Stimulated activated CD4-positive, alpha-beta T cell treated with anti-CD3 and anti-CD28 coated beads, Interleukin-2, amount 100 ng/mL, for 24 hours (primary cell): Measurements from ENCODE around the gene TMEM143.
"Not testable (repeated sequence)": the region's sequence is repeated elsewhere in the genome, so short reads cannot be mapped to it uniquely, and the experiment has no call there.

ENCODE experiments used
- DNase-seq, 2 donors: peaks; one replicate each; pipeline ENCODE4 v3.0.0-alpha.2; 2020

TMEM143 gene

DNA sequence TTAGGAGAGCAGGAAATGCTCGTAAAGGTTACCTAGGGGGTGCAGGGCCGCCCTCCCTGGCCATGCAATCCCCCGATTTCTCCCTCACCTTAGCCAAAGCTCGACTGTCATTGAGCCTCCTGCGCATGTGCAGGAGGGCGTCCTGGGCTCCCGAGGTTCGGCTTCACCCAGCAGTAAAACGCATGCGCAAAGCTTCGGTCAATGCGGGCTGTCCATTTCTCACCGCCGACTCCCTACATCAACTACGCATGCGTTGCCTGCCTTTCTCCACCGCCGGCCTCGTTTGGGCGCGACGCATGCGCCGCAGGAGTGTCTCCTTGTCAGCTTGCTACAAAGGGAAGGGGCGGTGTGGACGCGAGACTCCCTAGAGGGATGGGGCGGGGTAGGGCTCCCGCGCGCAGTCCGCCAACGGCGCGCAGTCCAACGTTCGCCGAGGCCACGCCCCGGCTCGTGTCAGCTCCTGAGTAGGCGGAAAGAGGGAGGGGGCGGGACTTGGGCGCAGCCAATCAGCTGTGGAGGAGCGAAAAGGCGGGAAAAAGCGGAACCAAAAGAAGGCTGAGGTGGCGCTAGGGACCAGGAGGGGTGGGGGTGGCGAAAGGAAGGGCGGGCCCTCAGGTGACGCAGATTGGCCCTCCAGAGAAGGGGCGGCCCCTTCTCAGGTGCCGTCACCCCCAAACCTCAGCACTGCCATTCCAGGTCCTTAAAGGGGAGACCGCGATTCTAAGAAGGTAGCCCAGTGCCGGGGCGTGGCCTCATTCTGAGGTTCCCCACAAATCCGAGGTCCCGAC lies at the start of gene TMEM143, which contains the start of gene SYNGR4:
Gene TMEM143, minus strand, starts transcription at position 131 of the 788 bp plus-strand sequence. Its CDS starts 20 bp downstream, at position 111.
Gene SYNGR4, plus strand, starts transcription at position 558 of the 788 bp plus-strand sequence. CDS start 1,476 bp downstream, outside the sequence.
- peak; percentile 96 for DNase-seq

- DNase-seq, result no peak
Measured at GRCh38 chr19:48405850-48406249, 42.1 kb upstream of the TMEM143 start.

- DNase-seq, result no peak
Measured at GRCh38 chr19:48405010-48405659, 41.4 kb upstream of the TMEM143 start.

DNA sequence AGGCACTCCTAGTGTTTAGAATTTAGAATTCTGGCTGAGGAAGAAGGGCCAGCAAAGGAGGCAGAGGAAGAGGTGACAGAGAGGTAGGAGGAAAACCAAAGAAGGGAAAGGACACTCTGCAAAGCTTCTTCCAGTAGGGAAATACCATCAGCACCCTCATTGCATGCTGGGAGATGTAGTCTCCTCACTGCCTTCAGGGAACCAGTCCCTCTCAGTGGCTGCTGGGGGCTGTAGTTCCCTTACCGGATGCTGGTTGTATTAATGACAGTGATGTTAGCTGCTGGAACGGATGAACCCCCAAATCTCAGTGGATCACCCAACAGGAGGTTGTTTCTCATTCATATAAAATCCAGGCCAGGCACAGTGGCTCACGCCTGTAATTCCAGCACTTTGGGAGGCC lies 39.9 kb upstream of the TMEM143 start:
- peak in 1 of 2 donors; percentile 44 for DNase-seq

GRCh38 chr19:48401287-48401686 lies 37.5 kb upstream of the TMEM143 start:
- DNase-seq, result no peak

GRCh38 chr19:48400018-48400742 lies 36.4 kb upstream of the TMEM143 start:
- no peak for DNase-seq

DNA sequence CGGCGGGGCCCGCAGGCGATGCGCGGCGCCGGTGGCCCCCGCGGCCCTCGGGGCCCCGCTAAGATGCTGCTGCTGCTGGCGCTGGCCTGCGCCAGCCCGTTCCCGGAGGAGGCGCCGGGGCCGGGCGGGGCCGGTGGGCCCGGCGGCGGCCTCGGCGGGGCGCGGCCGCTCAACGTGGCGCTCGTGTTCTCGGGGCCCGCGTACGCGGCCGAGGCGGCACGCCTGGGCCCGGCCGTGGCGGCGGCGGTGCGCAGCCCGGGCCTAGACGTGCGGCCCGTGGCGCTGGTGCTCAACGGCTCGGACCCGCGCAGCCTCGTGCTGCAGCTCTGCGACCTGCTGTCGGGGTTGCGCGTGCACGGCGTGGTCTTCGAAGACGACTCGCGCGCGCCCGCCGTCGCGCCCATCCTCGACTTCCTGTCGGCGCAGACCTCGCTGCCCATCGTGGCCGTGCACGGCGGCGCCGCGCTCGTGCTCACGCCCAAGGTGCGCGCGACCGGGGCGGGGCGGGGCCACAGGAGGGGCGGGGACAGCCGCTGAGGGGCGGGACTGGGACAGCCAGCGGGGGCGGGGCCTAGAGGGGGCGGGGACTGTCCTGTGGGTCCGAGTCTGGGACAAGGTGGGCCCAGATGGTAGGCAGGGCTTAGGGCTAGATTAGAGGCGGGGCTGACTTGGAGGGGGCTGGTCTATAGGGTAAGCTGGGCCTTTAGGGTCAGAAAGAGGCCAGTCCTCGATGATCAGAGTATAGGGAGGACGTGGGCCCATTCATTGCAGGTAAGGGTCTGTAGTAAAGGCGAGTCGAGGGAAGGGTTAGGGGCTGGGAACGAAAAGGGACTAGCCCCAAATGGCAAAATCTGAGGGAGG lies 34.9 kb upstream of the TMEM143 start:
- peak; percentile 82 to 87 for DNase-seq

DNA sequence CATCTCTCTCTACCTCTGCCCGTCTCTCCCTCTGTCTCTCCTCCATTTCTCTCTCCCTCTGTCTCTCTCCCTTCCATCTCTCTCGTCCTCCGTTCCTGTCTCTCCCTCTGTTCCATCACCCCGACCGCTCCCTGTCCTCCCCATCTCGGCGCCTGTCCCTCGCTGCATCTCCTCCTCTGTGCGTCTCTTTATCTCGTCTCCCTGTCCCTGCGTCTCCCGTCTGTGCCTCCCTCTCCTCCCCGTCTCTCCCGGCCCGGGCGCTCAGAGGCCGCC lies 34.3 kb upstream of the TMEM143 start:
- no peak for DNase-seq

DNA sequence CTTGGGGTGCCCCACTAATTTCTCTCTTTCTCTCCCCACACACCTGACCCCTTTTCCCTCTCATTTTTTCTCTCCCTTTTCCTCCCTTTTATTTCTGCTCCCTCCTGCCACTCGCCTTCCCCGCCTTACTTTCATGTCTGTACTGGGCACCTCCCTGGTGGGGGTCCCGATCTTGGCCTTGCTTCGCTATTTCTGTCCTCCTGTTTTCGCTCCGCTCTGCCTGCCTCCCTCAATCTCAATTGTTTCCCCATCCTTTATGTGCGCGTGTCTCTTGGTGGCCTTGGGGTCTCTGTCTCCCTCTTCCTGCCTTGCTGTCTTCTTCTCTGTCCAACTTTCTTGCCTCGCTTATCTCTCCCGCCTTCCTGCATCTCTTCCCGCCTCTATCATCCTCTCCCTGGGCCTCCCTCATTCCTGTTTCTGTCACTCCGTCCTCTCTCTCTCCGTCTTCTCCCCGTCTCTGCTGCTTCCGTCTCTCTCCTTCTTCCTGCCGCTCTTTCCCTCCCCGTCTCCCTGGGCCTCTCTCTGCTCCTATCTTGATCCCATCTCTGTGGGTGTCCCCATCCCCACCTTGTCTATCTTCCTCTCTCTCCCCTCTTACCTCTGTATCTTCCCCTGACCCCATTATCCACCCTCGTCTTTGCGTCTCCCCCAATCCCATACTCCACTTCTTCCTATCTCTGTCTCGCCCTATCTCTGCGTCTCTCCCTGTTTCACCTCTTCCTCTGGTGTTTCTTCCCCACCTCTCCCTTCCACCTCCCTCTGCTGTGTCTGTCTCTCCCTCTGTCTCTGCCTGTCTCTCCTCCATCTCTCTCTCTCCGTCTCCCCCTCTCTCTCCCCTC lies 33.7 kb upstream of the TMEM143 start:
- no peak for DNase-seq

- DNase-seq, result no peak
Measured at GRCh38 chr19:48396824-48397176, 33.1 kb upstream of the TMEM143 start.

DNA sequence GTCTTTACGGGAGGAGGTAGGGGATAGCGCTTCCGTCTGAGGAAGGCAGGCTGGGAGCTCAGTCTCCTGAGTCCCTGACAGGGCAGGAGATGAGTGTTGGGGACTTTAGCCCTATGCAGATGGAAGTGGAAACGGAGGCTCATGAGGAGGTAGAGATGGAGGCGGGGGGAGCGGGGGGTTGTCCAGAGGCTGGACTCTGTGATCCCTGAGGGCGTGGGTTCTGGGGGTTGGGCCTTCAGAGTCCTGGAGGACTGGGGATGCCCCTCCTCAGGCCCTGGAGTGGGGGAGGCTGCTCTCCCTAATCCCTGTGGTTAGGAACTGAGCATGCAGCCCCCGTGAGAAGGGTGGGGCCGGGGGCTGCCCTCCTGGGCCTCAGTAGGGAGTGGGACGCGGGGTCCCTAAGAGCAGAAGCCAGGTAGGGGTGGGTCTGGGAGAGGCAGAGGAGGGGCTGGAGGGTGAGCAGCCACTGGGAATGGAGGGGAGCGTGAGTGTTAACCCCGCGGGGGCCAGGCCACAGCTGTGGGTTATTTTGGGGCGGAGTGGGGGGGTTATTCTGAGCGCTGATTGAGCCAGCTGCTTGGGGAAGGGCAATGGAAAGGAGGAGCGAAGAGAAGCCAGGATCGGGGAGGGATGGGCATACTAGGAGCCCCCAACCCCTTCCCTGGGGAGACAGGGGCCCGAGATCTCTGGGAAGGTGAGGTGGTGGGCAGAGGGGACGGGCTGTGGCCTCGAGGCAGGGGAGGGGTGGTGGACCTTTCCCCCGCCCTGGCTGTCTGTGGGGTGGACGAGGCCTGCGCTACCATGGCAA lies 32.5 kb upstream of the TMEM143 start:
- DNase-seq, result no peak

GRCh38 chr19:48395499-48395898 lies 31.8 kb upstream of the TMEM143 start:
- no peak for DNase-seq

GRCh38 chr19:48395170-48395455 lies 31.4 kb upstream of the TMEM143 start:
- DNase-seq, result no peak

DNA sequence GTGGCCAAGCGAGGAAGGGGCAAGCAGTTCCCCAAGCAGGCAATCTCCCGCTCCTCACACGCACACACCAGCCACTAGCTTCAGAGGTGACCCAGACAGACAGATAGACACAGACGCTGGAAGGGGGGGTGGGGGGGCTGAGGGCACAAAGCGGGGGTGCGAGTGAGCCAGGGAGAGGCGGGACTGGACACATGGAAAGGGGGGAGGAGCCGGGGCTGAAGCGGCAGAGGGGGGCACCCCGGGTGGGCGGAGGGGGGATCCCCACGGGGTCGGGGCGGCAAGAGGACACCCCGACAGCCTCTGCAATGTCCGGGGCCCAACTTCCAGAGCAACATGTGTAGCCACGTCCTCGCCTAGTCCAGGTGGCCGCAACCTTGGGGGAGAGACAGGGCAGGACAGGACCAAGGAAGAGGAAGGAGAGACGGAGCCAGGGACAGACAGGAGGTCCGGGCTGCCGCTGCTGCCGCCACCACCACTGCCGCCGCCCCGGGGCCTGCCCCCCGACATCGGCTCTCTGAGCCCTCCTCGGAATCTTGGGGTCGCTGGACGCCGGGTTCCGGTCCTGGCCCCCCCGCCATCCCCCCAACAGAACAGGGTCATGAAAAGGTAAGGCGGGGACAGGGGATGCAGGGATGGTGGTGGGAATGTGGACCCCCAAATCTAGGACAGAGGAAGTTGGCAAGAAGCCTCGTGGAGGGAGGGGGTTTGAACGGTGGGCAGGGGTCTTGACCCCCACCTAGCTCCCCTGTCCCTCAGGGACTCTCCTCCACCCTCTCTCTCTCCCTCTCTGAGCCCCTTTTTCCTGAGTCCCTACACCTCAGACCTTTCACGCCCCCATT lies 30.8 kb upstream of the TMEM143 start:
- DNase-seq, result no peak

DNA sequence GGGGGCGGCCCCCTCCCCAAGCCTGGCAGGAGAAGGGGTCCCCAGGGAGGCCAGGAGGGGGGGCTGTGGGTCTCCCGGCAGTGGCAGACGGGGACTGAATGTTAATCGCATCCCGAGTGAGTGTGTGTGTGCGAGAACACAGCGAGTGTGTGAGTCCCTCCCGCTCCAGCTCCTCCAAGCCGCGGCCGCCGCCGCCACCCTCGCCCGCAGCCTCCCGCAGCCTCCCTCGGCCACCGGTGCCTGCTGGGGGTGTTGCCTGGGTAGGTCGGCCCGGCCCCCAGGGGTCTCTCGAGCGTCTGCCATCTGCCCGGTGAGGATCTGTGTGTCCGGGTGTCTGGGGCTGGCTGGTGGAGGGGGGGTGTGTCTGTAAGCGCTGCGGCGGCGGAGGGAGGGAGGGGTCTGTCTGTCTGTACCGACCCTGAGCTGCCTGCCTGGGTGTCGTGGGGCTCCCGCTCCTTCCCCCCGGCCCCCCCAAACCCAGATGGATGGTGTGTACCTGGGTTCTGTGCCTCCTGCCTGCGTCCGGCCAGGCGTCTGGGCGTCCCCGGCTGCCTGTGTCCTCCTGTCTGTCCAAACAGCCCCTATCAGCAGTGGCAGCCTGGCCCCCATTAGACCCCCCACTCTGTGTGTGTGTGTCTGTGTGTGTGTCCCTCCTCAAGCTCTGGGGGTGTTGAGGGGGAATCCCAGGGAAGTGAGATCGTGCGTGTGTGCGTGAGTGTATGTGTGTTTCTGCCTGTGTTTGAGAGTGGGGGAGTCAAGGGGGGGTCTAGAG lies 30.0 kb upstream of the TMEM143 start, which contains the start of gene GRIN2D:
Gene GRIN2D, plus strand, starts transcription at position 110 of the 772 bp plus-strand sequence. CDS start 4,725 bp downstream, outside the sequence.
- DNase-seq, result no peak

GRCh38 chr19:48392860-48393558 lies 29.3 kb upstream of the TMEM143 start:
- DNase-seq, result no peak

DNA sequence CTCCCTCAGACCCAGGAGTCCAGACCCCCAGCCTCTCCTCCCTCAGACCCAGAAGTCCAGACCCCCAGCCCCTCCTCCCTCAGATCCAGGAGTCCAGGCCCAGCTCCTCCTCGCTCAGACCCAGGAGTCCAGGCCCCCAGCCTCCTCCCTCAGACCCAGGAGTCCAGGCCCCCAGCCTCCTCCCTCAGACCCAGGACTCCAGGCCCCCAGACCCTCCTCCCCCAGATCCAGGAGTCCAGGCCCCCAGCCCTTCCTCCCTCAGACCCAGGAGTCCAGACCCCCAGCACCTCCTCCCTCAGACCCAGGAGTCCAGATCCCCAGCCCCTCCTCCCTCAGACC lies 28.2 kb upstream of the TMEM143 start:
- DNase-seq, result not testable (repeated sequence)

DNA sequence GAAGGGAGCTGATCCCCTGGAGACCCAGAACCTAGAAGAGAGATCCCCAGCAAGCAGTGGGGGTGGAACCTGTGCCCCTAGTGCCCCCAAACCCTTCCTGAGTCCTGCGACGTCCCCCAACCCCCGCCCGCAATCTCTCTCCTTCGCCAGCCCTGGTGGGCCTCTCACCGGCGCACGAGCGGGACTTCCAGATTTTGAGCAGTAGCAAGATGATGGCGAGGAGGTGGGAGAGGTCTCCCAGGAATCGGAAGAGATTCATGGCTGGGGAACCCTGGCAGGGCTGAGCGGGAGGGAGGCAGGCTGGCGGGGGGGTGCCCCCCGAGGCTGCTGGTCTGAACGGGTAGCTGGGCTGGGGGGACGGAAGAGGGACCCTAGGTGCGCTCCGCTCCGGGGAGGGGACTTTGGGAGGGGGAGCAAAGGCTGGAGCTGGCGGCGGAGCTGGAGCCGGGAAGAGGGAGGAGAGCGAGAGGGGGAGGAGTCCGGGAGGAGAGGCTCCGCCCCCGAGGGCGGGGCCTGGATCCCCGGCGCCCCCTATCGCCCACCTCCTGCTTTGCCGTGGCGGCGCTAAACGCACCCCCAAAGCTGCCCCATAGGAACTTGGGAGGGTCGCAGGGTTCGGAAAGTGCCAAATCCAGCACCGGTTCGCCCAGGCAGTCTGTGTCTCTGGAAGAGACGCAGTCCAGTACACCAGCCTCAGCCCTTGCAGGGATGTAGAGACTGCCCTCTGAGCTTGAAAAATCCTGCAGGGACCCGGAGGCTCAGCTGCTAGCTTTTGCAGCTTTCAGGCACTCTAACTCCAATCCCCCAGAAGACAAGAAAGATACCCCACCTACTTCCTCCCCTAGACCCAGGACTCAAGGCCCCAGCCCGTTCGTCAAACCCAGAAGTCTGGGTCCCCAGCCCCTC lies 27.6 kb upstream of the TMEM143 start, which contains the start of gene KDELR1:
Gene KDELR1, minus strand, starts transcription at position 452 of the 906 bp plus-strand sequence. Its CDS starts 193 bp downstream, at position 259.
- peak; percentile 77 to 82 for DNase-seq
